ENCODE measurements around the gene TTC16. TPM values are rescaled to one million over a fixed set of nuclear protein-coding genes. Genes with fewer than 3 reads are reported as not detected.
A peak's percentile ranks its signal among the peaks of the same experiment; 100 is the strongest.

Gene TTC16
- total RNA-seq, 1 donor from 2014 or later, result not detected

- peaks cover 1% of the 10 kb centered on the region for H3K36me3 ChIP-seq (ENCODE audit: control insufficient read depth, insufficient read depth, low read length)
- no peak overlapping the region for H3K4me3 ChIP-seq (ENCODE audit: low read depth, low read length)
- H3K27me3 ChIP-seq (ENCODE audit: control insufficient read depth, insufficient read depth, low read length), result no peaks in the 10 kb centered on the region
- DNase-seq (ENCODE audit: low read depth) (no peak), FAIRE-seq (no peak)
- TF ChIP-seq CTCF (IDR thresholded peaks at IDR 0.05; ENCODE audit: insufficient read depth, low read length, severe bottlenecking), result no peak
Observed at GRCh38 chr9:127693697-127694096, 22.2 kb upstream of the TTC16 start.

- Histone ChIP-seq H3K36me3 (ENCODE audit: control insufficient read depth, insufficient read depth, low read length) (no peaks in the 10 kb centered on the region), H3K4me3 (ENCODE audit: low read depth, low read length) (no peak overlapping the region), H3K27me3 (ENCODE audit: control insufficient read depth, insufficient read depth, low read length) (no peaks in the 10 kb centered on the region)
- FAIRE-seq (no peak), DNase-seq (ENCODE audit: low read depth) (no peak)
- no peak for TF ChIP-seq CTCF (IDR thresholded peaks at IDR 0.05; ENCODE audit: insufficient read depth, low read length, severe bottlenecking)
Observed at GRCh38 chr9:127694890-127695720, 20.8 kb upstream of the TTC16 start.

GRCh38 chr9:127697575-127697974, 18.3 kb upstream of the TTC16 start:
- no peak for TF ChIP-seq CTCF (IDR thresholded peaks at IDR 0.05; ENCODE audit: insufficient read depth, low read length, severe bottlenecking)
- DNase-seq (ENCODE audit: low read depth), result no peak
- no peak overlapping the region for H3K4me3 ChIP-seq (ENCODE audit: low read depth, low read length)
- FAIRE-seq, result no peak
- H3K36me3 ChIP-seq (ENCODE audit: control insufficient read depth, insufficient read depth, low read length), result no peaks in the 10 kb centered on the region
- no peaks in the 10 kb centered on the region for H3K27me3 ChIP-seq (ENCODE audit: control insufficient read depth, insufficient read depth, low read length)

GRCh38 chr9:127698386-127698785, 17.5 kb upstream of the TTC16 start:
- FAIRE-seq, result no peak

GRCh38 chr9:127698985-127699670, 16.8 kb upstream of the TTC16 start:
- DNase-seq (ENCODE audit: low read depth) (peak; percentile 93), FAIRE-seq (no peak)
- peak; percentile 16 for TF ChIP-seq CTCF (IDR thresholded peaks at IDR 0.05; ENCODE audit: insufficient read depth, low read length, severe bottlenecking)
- Histone ChIP-seq H3K4me3 (ENCODE audit: low read depth, low read length) (peak overlapping the region; percentile 35), H3K27me3 (ENCODE audit: control insufficient read depth, insufficient read depth, low read length) (no peaks in the 10 kb centered on the region), H3K36me3 (ENCODE audit: control insufficient read depth, insufficient read depth, low read length) (no peaks in the 10 kb centered on the region)

More at GRCh38 chr9:127698386-127698785, 17.5 kb upstream of the TTC16 start:
- no peaks in the 10 kb centered on the region for H3K36me3 ChIP-seq (ENCODE audit: control insufficient read depth, insufficient read depth, low read length)
- no peaks in the 10 kb centered on the region for H3K27me3 ChIP-seq (ENCODE audit: control insufficient read depth, insufficient read depth, low read length)
- H3K4me3 ChIP-seq (ENCODE audit: low read depth, low read length), result no peak overlapping the region
- DNase-seq (ENCODE audit: low read depth), result no peak
- TF ChIP-seq CTCF (IDR thresholded peaks at IDR 0.05; ENCODE audit: insufficient read depth, low read length, severe bottlenecking), result no peak
